Fibroblast of skin of left quadriceps (primary cell): Measurements from ENCODE around the gene RARA.
"Not testable (repeated sequence)": the region's sequence is repeated elsewhere in the genome, so short reads cannot be mapped to it uniquely, and the experiment has no call there.

Source experiments
- DNase-seq, 2 experiments: peaks; one replicate each; pipeline ENCODE4 v3.0.0-alpha.2; 2013; ENCODE audit warnings: low read depth in 2 of 2

Gene RARA

GRCh38 chr17:40356990-40357881, 48.3 kb downstream of the RARA start:
- no peak for DNase-seq

DNA sequence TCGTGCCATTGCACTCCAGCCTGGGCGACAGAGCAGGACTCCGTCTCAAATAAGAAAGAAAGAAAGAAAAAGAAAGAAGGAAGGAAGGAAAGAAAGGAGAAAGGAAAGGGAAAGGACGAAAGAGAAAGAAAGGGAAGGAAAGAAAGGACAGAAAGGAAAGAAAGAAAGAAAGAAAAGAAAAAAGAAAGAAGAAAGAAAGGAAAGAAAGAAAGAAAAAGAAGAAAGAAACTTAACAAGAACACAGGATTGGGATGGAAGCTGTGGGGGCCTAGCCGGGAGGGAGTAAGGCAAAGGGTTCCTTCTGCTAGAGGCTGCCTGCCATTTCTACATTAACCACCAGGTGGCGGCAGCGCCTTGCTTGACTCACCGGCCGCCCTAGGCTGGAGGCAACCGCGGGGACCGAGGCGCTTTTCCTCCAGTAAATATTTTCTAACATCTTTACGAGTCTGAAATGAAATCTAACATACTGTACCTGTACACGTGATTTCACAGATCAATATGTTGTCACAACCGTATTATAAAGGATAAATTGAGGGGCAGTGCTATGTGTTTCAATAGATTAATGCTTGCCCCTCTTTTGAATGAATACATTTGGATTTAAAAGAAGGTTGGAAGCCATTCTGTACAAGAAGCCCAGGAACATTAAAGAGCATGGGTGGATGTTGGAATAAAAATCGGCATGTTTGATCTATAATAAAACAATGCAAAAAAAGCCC, 49.5 kb downstream of the RARA start:
- peak; percentile 49 to 52 for DNase-seq

GRCh38 chr17:40360091-40360490, 51.1 kb downstream of the RARA start:
- no peak for DNase-seq

DNA sequence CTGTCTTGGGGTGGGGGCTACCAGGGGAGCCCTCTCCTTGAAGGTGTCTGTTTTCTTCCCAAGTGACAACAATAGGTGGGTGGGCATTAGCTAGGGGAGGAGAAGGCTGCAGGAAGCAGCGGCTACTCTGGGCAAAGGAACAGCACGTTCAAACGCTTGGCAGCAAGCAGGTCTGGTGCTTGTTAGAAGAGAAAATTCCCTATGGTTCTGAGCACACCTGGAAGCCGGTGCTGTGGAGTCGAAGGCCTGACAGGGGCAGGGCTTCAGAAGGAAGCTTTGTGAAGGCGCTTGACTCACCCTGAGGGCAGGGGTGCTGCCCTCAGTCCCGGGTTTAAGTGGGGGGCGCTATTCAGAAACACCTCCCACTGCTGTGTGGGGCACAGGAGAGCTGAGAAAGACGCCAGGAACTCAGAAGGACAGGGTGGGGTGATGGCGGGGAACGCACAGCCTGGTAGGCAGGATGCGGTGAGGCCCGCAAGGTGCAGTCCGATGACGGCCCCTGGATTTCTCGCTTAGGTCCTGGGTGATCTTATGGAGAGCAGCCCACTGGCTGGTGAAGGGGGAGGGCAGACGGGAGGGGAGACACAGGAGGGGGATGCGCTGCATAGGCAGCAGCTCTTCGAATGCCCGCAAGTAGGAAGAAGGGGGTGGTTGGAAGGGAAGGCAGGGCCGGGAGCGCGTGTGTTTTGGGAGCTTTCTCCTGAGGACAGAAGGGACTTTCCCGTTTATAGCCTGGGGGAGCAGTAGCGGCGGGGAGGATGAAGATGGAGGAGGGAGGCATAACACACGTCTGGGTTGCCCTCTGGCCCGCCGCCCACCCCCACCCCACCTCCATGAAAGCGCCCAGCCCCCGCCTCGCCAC, 52.3 kb downstream of the RARA start:
- no peak for DNase-seq

- DNase-seq = no peak
Measured at GRCh38 chr17:40361925-40362695, 53.1 kb downstream of the RARA start.

GRCh38 chr17:40362696-40363110, 53.7 kb downstream of the RARA start:
- no peak for DNase-seq

DNA sequence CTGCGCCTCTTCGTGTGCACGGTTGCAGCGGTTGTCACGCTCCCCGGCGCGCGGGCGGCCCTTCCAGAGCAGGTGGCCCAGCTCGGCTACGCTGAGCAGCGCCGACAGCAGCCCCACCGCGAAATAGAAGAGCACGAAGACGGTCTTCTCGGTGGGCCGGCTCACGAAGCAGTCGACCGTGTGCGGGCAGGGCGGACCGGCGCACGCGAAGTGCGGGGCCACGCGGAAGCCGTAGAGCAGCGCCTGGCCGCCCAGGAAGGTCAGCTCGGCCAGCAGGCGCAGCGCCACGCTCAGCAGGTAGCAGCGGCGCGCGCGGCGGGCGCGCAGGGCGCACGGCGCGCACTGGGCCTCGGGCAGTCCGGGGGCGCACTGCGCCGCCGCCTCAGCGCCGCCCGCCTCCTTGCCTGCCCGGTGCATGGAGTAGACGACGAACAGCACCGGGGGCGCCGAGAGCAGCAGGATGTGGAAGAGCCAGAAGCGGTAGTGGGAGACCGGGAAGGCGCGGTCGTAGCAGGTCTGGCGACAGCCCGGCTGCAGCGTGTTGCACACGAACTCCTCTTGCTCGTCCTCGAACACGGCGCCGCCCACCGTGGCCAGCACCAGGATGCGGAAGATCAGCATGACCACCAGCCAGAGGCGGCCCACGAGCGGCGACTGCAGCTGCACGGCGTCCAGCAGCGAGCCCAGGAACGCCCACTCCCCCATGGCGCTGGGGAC, 54.3 kb downstream of the RARA start:
- DNase-seq = no peak

DNA sequence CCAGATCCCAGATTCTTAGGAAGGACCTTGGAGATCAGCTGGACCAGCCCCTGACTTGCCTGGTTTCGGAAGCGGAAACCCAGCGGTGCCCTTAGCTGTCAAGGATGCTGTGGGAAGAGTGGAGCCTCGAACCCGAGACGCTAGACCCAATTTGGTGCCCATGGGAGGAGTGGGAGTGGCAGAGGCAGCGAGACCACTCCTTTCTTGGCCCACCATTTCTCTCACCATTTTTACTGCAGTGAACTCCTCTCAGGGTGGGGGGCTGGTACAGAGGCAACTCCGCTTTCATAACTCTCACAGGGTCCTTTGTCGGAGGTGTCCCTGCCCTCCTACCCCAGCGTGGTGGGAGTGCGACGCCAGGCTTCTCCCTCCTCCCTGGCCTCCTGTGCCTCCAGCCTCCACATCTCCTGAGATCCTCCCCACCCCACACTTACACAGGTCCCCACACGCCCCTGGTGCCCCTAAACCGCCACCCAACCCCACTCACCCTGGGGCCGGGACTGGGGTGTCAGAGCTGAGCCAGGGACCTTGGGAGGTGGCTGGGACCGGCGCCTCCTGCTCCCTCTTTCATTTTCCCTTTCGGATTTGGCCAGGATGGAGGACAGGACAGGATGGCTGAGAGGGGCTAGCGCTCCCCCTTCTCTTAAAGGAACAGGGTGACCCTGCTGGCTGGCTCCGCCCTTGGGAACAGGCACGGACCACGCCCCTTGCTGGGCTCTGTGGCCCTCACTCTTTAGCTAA, 55.3 kb downstream of the RARA start, which contains the start of gene GJD3:
Gene GJD3, minus strand, starts transcription at position 617 of the 741 bp plus-strand sequence. CDS start 922 bp downstream, outside the sequence.
- no peak for DNase-seq

GRCh38 chr17:40364906-40365305, 55.9 kb downstream of the RARA start:
- no peak for DNase-seq

GRCh38 chr17:40366076-40366860, 57.3 kb downstream of the RARA start:
- DNase-seq = no peak

DNA sequence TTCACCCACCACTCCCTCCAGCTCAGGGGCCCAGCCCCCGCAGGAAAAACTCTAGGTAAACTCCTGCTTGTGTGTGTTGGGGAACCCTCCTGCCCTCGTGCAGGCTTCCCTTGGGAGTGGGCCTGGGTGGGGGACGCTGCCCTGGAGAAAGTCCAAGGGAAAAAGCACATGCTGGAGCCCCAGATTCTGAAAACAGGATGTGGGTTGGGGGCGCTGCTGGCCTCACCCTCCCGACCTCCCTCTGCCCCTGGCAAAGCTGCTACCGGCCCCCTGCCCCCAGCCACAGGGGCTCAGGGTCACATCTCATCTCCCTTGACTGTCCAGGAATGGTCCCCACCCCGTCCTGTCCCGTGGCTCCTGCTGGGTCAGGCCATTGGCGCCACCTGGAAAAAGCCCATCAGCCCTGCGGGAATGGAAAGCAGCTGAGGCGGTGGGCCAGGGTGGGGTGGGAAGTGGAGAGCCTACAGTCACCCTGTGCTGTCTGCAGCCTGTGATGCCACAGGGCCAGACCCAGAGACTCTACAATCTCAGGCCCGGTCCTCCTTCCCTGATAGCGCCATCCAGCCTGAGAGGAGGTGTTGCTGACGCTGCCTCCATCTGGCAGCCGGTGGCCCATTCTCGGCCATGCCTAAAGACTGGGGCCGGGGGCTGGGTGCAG, 58.0 kb downstream of the RARA start:
- no peak for DNase-seq

DNA sequence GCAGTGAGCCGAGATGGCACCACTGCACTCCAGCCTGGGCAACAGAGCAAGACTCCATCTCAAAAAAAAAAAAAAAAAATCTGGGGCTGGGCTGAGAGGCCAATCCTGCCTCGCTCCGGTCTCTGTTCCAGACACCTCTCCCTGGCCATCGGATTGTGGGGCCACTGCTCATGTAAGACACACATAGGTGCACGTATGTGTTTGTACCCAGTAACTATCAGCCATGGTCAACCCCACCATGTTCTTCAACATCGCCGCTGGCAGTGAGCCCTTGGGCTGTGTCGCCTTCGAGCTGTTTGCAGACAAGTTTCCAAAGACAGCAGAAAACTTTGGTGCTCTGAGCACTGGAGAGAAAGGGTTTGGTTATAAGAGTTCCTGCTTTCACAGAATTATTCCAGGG, 58.7 kb downstream of the RARA start:
- not testable (repeated sequence) for DNase-seq

DNA sequence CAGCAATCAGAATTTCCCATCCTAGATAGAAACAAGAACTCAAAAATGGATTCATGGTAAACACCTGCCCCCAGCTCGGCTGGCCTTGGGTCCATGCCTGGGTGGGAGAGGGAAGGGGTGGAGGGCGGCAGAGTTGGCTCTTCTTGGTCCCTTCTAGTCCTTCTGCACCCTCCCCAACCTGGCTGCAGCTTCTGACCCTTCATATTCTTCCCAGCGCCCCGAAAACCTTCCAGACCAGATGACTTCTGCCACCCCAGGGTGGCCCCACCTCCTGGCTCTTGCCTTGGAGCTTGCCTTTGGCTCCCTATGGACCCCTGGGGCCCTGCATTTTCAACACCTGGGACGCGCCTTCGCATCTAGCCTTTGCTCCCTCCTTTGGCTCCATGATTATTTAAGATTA, 60.9 kb downstream of the RARA start:
- DNase-seq = no peak

- DNase-seq = no peak
Measured at GRCh38 chr17:40371261-40371929, 62.4 kb downstream of the RARA start.

GRCh38 chr17:40372031-40372430, 63.1 kb downstream of the RARA start:
- DNase-seq = no peak

GRCh38 chr17:40372644-40373043, 63.7 kb downstream of the RARA start:
- DNase-seq = not testable (repeated sequence)

DNA sequence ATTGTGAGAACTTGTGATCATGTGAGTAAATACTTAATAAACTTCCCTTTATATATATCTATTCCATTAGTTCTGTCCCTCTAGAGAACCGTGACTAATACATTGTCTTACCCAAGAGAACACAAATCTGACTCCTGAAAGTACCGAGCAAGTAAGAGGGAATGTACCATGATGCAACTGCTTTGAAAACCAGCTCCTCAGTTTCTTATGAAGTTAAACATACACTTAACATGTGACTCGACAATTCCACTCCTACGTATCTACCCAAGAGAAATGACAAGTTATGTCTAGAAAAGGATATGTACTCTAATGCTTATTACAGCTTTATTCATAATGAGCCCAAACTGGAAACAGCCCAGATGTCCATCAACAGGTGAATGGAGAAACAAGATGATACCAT, 64.3 kb downstream of the RARA start:
- peak; percentile 19 to 36 for DNase-seq

GRCh38 chr17:40373999-40374398, 65.0 kb downstream of the RARA start:
- DNase-seq = no peak
